Measurements from ENCODE around the gene ZIC5.
"Not testable (repeated sequence)": the region's sequence is repeated elsewhere in the genome, so short reads cannot be mapped to it uniquely, and the experiment has no call there.

GRCh38 chr13:99951666-99952065 lies 19.9 kb downstream of the ZIC5 start:
- not testable (repeated sequence) for TF ChIP-seq POLR2AphosphoS5, POLR2A, CTCF (IDR thresholded peaks at IDR 0.05)
